Colonic mucosa (tissue), 4 donors: Measurements from ENCODE around the gene IL32. TPM values are rescaled to one million over a fixed set of nuclear protein-coding genes. Genes with fewer than 3 reads are reported as not detected.

ENCODE experiments used
- DNase-seq: peaks from one replicate; pipeline ENCODE4 v3.0.0-alpha.2; 2020
- H3K27ac ChIP-seq: fragments of 200-600 bp; one replicate; pipeline ENCODE4 v1.8.0; 2021
- H3K27me3 ChIP-seq: fragments of 200-600 bp; one replicate; pipeline ENCODE4 v1.8.0; 2021
- H3K36me3 ChIP-seq: fragments of 200-600 bp; one replicate; pipeline ENCODE4 v1.8.0; 2021
- H3K4me1 ChIP-seq: fragments of 200-600 bp; one replicate; pipeline ENCODE4 v1.8.0; 2021; ENCODE audit warnings: mild to moderate bottlenecking
- H3K4me3 ChIP-seq: fragments of 200-600 bp; one replicate; pipeline ENCODE4 v1.8.0; 2021
- H3K9ac ChIP-seq, 2 donors: one replicate each; pipeline ENCODE4 v1.7.0; 2013; ENCODE audit warnings: control low read depth in 2 of 2, low read depth in 2 of 2, low read length in 2 of 2
- H3K9me3 ChIP-seq: fragments of 200-600 bp; one replicate; pipeline ENCODE4 v1.8.0; 2021
- intact Hi-C: fragments of 100-400 bp; cut with DNase I; formaldehyde crosslinking; loops from one replicate; pipeline ENCODE4 v1.14.1; 2022
- total RNA-seq, 2 donors: library from RNA; stranded (reverse); fragmentation: NEBNext Ultra II Directional in 1 of 2; extraction: Animal tissue kit (Norgen Biotek cat#: 25700) in 1 of 2; gene quantifications; one replicate each; pipeline ENCODE4 v1.2.1, GENCODE V29; 2021
- TF ChIP-seq, protein P1 (sequence below): fragments of 200-600 bp; IDR thresholded peaks from one replicate; pipeline ENCODE4 v1.8.0; 2022; ENCODE audit warnings: antibody characterized with exemption, mild to moderate bottlenecking
- donor health status: healthy.
- donor health status: DM: no; HTN: no; CAD: no.
- donor health status: DM: no; HTN: no; CAD: no.

IL32 gene
- total RNA-seq, 2 donors from 2014 or later = 256 to 329 TPM

DNA sequence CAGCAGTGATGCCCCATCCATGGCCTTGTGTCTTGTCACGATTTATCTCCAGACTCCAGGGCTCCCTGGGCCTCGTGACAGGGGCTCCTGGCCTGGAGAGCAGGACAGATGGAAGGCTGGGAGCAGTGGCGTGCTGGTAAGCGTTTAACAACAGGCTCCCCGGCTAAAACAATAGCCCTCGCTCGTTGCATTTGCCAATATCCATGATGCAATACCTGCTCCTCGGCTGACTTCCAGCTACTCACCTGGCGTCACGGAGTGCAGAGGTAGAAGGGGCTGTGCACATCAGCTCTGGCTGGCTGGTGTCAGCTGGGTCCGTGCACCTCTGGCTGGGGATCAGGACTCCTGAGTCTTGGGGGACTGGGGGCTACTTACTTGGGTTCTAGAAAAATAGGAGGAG lies 27.2 kb upstream of the IL32 start:
- peak; percentile 86 for DNase-seq
- H3K27ac ChIP-seq = peak overlapping the region; percentile 57
- H3K4me1 ChIP-seq = peaks cover 9% of the 10 kb centered on the region
- peaks cover 12% of the 10 kb centered on the region for H3K27me3 ChIP-seq
- H3K9me3 ChIP-seq = no peaks in the 10 kb centered on the region
- TF ChIP-seq, protein P1, sequence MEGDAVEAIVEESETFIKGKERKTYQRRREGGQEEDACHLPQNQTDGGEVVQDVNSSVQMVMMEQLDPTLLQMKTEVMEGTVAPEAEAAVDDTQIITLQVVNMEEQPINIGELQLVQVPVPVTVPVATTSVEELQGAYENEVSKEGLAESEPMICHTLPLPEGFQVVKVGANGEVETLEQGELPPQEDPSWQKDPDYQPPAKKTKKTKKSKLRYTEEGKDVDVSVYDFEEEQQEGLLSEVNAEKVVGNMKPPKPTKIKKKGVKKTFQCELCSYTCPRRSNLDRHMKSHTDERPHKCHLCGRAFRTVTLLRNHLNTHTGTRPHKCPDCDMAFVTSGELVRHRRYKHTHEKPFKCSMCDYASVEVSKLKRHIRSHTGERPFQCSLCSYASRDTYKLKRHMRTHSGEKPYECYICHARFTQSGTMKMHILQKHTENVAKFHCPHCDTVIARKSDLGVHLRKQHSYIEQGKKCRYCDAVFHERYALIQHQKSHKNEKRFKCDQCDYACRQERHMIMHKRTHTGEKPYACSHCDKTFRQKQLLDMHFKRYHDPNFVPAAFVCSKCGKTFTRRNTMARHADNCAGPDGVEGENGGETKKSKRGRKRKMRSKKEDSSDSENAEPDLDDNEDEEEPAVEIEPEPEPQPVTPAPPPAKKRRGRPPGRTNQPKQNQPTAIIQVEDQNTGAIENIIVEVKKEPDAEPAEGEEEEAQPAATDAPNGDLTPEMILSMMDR = no peak
- H3K4me3 ChIP-seq = no peak overlapping the region
- H3K36me3 ChIP-seq = no peaks in the 10 kb centered on the region
- no peak overlapping the region for H3K9ac ChIP-seq
- intact Hi-C loops = no loop called here

DNA sequence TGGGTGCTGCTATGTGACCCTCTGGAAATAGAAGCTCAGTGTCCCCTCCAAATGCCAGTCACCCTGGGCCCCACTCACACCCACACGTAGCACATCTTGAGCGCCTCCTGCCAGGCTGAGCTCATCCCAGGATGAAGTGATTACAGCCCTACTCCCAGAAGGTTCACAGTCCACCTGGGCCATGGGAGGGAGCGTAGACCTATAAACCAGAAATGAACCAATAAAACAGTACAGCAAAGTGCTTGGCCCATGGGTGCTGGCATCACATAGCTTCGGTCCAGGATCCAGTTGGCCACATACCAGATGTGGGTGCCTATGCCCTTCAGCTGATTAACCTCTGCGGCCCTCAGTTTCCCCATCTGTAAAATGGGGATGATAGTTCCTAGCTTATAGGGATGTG lies 26.5 kb upstream of the IL32 start:
- H3K9me3 ChIP-seq = no peaks in the 10 kb centered on the region
- no peak overlapping the region for H3K9ac ChIP-seq
- H3K27me3 ChIP-seq = peaks cover 13% of the 10 kb centered on the region
- H3K36me3 ChIP-seq = no peaks in the 10 kb centered on the region
- H3K4me3 ChIP-seq = no peak overlapping the region
- TF ChIP-seq, protein P1 = no peak
- peak overlapping the region; percentile 57 for H3K27ac ChIP-seq
- H3K4me1 ChIP-seq = peaks cover 9% of the 10 kb centered on the region
- intact Hi-C loops = no loop called here
- peak; percentile 83 for DNase-seq

- Histone ChIP-seq H3K9me3 (no peaks in the 10 kb centered on the region), H3K27me3 (peaks cover 35% of the 10 kb centered on the region), H3K27ac (no peak overlapping the region), H3K4me3 (no peak overlapping the region), H3K4me1 (peaks cover 13% of the 10 kb centered on the region), H3K36me3 (no peaks in the 10 kb centered on the region), H3K9ac (no peak overlapping the region)
- no peak for DNase-seq
- intact Hi-C loops = no loop called here
- TF ChIP-seq, protein P1 = no peak
These were observed 23.1 kb upstream of the IL32 start for GRCh38 chr16:3042376-3042775.

DNA sequence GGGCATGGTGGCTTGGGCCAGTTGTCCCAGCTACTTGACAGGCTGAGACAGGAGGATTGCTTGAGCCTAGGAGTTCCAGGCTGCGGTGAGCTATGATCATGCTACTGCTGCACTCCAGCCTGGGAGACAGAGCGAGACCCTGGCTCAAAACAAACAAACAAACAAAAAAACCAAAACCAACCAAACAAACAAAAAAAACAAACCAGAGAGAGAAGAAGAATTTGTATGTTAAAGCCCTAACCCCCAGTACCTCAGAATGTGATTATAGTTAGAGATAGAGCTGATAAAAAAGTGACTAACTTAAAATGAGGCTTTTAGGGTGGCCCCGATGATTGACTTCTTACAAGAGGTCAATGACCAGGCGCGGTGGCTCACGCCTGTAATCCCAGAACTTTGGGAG lies 20.7 kb upstream of the IL32 start:
- Histone ChIP-seq H3K4me3 (no peak overlapping the region), H3K27me3 (peaks cover 42% of the 10 kb centered on the region), H3K27ac (no peak overlapping the region), H3K4me1 (peaks cover 8% of the 10 kb centered on the region), H3K36me3 (no peaks in the 10 kb centered on the region), H3K9ac (no peak overlapping the region), H3K9me3 (no peaks in the 10 kb centered on the region)
- DNase-seq = no peak
- TF ChIP-seq, protein P1 = no peak
- intact Hi-C loops = no loop called here

GRCh38 chr16:3045758-3046640 lies 19.4 kb upstream of the IL32 start, which contains the start of gene MMP25:
Gene MMP25 (plus strand): TSS chr16:3046561. CDS start chr16:3046918, 357 bp downstream.
- Histone ChIP-seq H3K9ac (peak within 1 kb of the TSS in 1 of 2 donors; percentile 43), H3K4me1 (peaks cover 8% of the 10 kb centered on the region), H3K9me3 (no peaks in the 10 kb centered on the region), H3K36me3 (no peaks in the 10 kb centered on the region), H3K27me3 (peaks cover 49% of the 10 kb centered on the region), H3K27ac (no peak within 1 kb of the TSS), H3K4me3 (peak within 1 kb of the TSS; percentile 27)
- DNase-seq = no peak
- intact Hi-C loops = no loop called here
- TF ChIP-seq, protein P1 = no peak
